Breast epithelium (tissue), 3 donors: ENCODE measurements around the gene LSM3.

Experiments used
- CTCF ChIP-seq, 3 donors: fragments of 450-650 bp; IDR thresholded peaks; one replicate each; pipeline ENCODE4 v1.5.1; 2016 to 2017; ENCODE audit warnings: antibody characterized with exemption in 3 of 3, mild to moderate bottlenecking in 3 of 3, moderate library complexity in 3 of 3
- POLR2AphosphoS5 ChIP-seq, 3 donors: sonication (generic); formaldehyde crosslinking; IDR thresholded peaks; one replicate each; pipeline ENCODE4 v1.6.1; 2017; ENCODE audit warnings: antibody characterized with exemption in 3 of 3

GRCh38 chr3:14204515-14205284 is 26.1 kb downstream of the LSM3 start:
- TF ChIP-seq CTCF (IDR thresholded peaks at IDR 0.05) (no peak), POLR2AphosphoS5 (IDR thresholded peaks at IDR 0.05) (peak; percentile 20 to 94 (median 26))
